GM12878 (cell line): ENCODE results near the gene TXNIP. TPM values are rescaled to one million over a fixed set of nuclear protein-coding genes. Genes with fewer than 3 reads are reported as not detected.

Experiments
- ATAC-seq: fragments of 200-7000 bp; cut with Tn5 transposase; 3 replicates; pipeline ENCODE4 v1.9.1; 2020; ENCODE audit warnings: mild to moderate bottlenecking, moderate library complexity
- BruUV-seq: library from RNA; stranded (reverse); fragments of 400-500 nt; replicated peaks from 2 replicates; lab custom pipeline; 2021; lab: Mats Ljungman, UMichigan
- CTCF ChIA-PET: fragments of 300-600 bp; sonication (Branson Sonifier 250); formaldehyde crosslinking; extraction: SDS; loops from one replicate; lab custom pipeline; 2021; ENCODE audit warnings: inconsistent platforms; lab: Yijun Ruan, JAX
- POLR2A ChIA-PET: fragments of 350-600 bp; formaldehyde crosslinking; extraction: SDS; loops from one replicate; lab custom pipeline; 2021; ENCODE audit warnings: inconsistent platforms; lab: Charles Lee
- RAD21 ChIA-PET: fragments of 300-600 bp; sonication (Branson Sonifier 250); formaldehyde crosslinking; loops from one replicate; lab custom pipeline; 2023; ENCODE audit warnings: antibody characterized with exemption; ENCODE audit not compliant: unreplicated experiment; lab: Charles Lee
- SMC1A ChIA-PET: fragments of 300-600 bp; sonication (Branson Sonifier 250); formaldehyde crosslinking; loops from one replicate; lab custom pipeline; 2023; ENCODE audit not compliant: unreplicated experiment, uncharacterized antibody; lab: Charles Lee
- DNase-seq: peaks from one replicate; pipeline ENCODE4 v3.0.0-alpha.2; 2011; ENCODE audit warnings: low read depth, low spot score
- FAIRE-seq: peaks from 3 replicates; lab custom pipeline; 2011; peaks lifted over from hg19 to GRCh38; lab: Jason Lieb, UNC
- H2AFZ ChIP-seq: 2 replicates; pipeline ENCODE4 v1.6.0; 2011; ENCODE audit warnings: low read depth, low read length, control low read depth; ENCODE audit not compliant: control insufficient read depth
- H3K27ac ChIP-seq: 2 replicates; pipeline ENCODE4 v1.5.1; 2011; ENCODE audit warnings: control low read depth; ENCODE audit not compliant: control insufficient read depth, insufficient read depth
- H3K27me3 ChIP-seq, 2 experiments: replicated peaks in 1 of 2; 2 replicates each; pipeline versions ENCODE4 v1.6.0 to v1.6.1; 2011; ENCODE audit warnings: low read length in 1 of 2; ENCODE audit not compliant: control insufficient read depth in 2 of 2, insufficient read depth in 2 of 2
- H3K36me3 ChIP-seq, 2 experiments: 2 replicates each; pipeline ENCODE4 v1.5.1; 2011; ENCODE audit warnings: low read length in 1 of 2; ENCODE audit not compliant: control insufficient read depth in 2 of 2, insufficient read depth in 2 of 2
- H3K4me1 ChIP-seq: 2 replicates; pipeline ENCODE4 v1.6.1; 2011; ENCODE audit warnings: mild to moderate bottlenecking, low read length, moderate library complexity, mixed read lengths; ENCODE audit not compliant: control insufficient read depth, insufficient read depth
- H3K4me2 ChIP-seq: 2 replicates; pipeline ENCODE4 v1.6.0; 2011; ENCODE audit warnings: control low read depth; ENCODE audit not compliant: control insufficient read depth, insufficient read depth
- H3K4me3 ChIP-seq: fragments of 200-600 bp; sonication (generic); 2 replicates; pipeline ENCODE4 v1.5.1; 2016
- H3K79me2 ChIP-seq: 2 replicates; pipeline ENCODE4 v1.6.0; 2011; ENCODE audit warnings: low read length; ENCODE audit not compliant: control insufficient read depth, insufficient read depth
- H3K9ac ChIP-seq: 2 replicates; pipeline ENCODE4 v1.8.0; 2011; ENCODE audit warnings: low read length, control low read depth, mixed read lengths; ENCODE audit not compliant: control insufficient read depth, insufficient read depth
- H3K9me3 ChIP-seq: replicated peaks from 3 replicates; pipeline ENCODE4 v1.5.1; 2011; ENCODE audit warnings: mild to moderate bottlenecking, low read length; ENCODE audit not compliant: control insufficient read depth, insufficient read depth
- H4K20me1 ChIP-seq: 2 replicates; pipeline ENCODE4 v1.6.0; 2011; ENCODE audit not compliant: control insufficient read depth, insufficient read depth
- ASH2L ChIP-seq: fragments of 300-600, 200-600 bp; sonication (generic); IDR thresholded peaks from 2 replicates; pipeline ENCODE4 v1.6.1; 2017; ENCODE audit warnings: low read depth, mild to moderate bottlenecking, borderline replicate concordance
- EGR1 ChIP-seq, 2 experiments: IDR thresholded peaks; 1 replicate in 1 of 2; 2 replicates in 1 of 2; pipeline ENCODE4 v1.6.1; 2011 to 2012; ENCODE audit warnings: low read depth in 2 of 2, low read length in 2 of 2, borderline replicate concordance in 1 of 2, mild to moderate bottlenecking in 1 of 2, moderate library complexity in 1 of 2
- ETV6 ChIP-seq, 2 experiments: fragments of 450-650 bp in 1 of 2; IDR thresholded peaks in 1 of 2; conservative IDR thresholded peaks in 1 of 2; 2 replicates each; pipeline ENCODE4 v1.6.1; 2014; ENCODE audit warnings: antibody characterized with exemption in 1 of 2, borderline replicate concordance in 1 of 2, low read depth in 1 of 2, mild to moderate bottlenecking in 1 of 2, moderate library complexity in 1 of 2
- HDAC2 ChIP-seq: fragments of 200-600 bp; sonication (generic); IDR thresholded peaks from 2 replicates; pipeline ENCODE4 v1.6.1; 2017
- HDAC6 ChIP-seq: fragments of 200-600 bp; sonication (generic); IDR thresholded peaks from one replicate; pipeline ENCODE4 v1.8.0; 2017; ENCODE audit warnings: antibody characterized with exemption; ENCODE audit not compliant: unreplicated experiment
- IKZF1 ChIP-seq: fragments of 450-650 bp; conservative IDR thresholded peaks from 2 replicates; pipeline ENCODE4 v1.6.1; 2017; ENCODE audit warnings: antibody characterized with exemption, mild to moderate bottlenecking
- IKZF2 ChIP-seq, 2 experiments: fragments of 450-650 bp; IDR thresholded peaks; 2 replicates each; pipeline ENCODE4 v1.6.1; 2017; ENCODE audit warnings: mild to moderate bottlenecking in 2 of 2, moderate library complexity in 2 of 2
- JUND ChIP-seq: IDR thresholded peaks from 2 replicates; pipeline ENCODE4 v1.6.1; 2012; ENCODE audit warnings: low read depth, mild to moderate bottlenecking, low read length, improper control_type of control experiment, moderate library complexity
- NBN ChIP-seq: fragments of 450-650 bp; IDR thresholded peaks from 2 replicates; pipeline ENCODE4 v1.6.1; 2016
- NR2F1 ChIP-seq: fragments of 450-650 bp; conservative IDR thresholded peaks from 2 replicates; pipeline ENCODE4 v1.6.1; 2017; ENCODE audit warnings: mild to moderate bottlenecking
- RAD21 ChIP-seq: IDR thresholded peaks from 2 replicates; pipeline ENCODE4 v1.6.1; 2011; ENCODE audit warnings: mild to moderate bottlenecking, low read depth, low read length, moderate library complexity; ENCODE audit not compliant: insufficient read depth
- RUNX3 ChIP-seq: IDR thresholded peaks from 2 replicates; pipeline ENCODE4 v1.6.1; 2012; ENCODE audit warnings: low read length, inconsistent platforms
- YY1 ChIP-seq: IDR thresholded peaks from 2 replicates; pipeline ENCODE4 v1.6.1; 2011; ENCODE audit warnings: low read depth, mild to moderate bottlenecking, low read length
- ZNF24 ChIP-seq: fragments of 450-650 bp; IDR thresholded peaks from 2 replicates; pipeline ENCODE4 v1.6.1; 2017; ENCODE audit warnings: antibody characterized with exemption, mild to moderate bottlenecking
- WGBS: methylation state at CpG from one replicate; pipeline ENCODE4 v1.1.6; 2016; ENCODE audit warnings: low lambda C conversion rate; ENCODE audit not compliant: insufficient replicate concordance, insufficient coverage; ENCODE audit errors: missing lambda C conversion rate; 5-methylcytosine and 5-hydroxymethylcytosine counted together
- in situ Hi-C: fragments of 300-500 bp; cut with MboI; formaldehyde crosslinking; loops from 9 replicates; pipeline ENCODE4 v1.14.3; 2018; ENCODE audit warnings: mixed read lengths
- intact Hi-C: fragments of 100-400 bp; cut with micrococcal nuclease; formaldehyde crosslinking; loops from one replicate; pipeline ENCODE4 v1.14.2; 2022; ENCODE audit not compliant: unreplicated experiment
- polyA plus RNA-seq, 11 experiments: library from polyadenylated mRNA; depleted of rRNA in 4 of 11; unstranded in 6 of 11; stranded (reverse) in 5 of 11; fragments of >200 nt; fragmentation: Nextera tagmentation in 4 of 11; fragmentation: Illumina TruSeq in 1 of 11; extraction: Ambion mirVana in 4 of 11; extraction: Trizol in 1 of 11; gene quantifications; 1 replicate in 1 of 11; 2 replicates in 10 of 11; pipeline versions ENCODE4 v1.2.1 to v1.2.3, GENCODE V29; 2011 to 2016; ENCODE audit warnings: inconsistent platforms in 2 of 11, missing spikeins in 2 of 11, low read depth in 1 of 11
- total RNA-seq, 4 experiments: library from RNA; depleted of rRNA in 3 of 4; stranded (reverse); fragments of >200 nt in 3 of 4; fragmentation: Illumina TruSeq in 1 of 4; extraction: Trizol in 1 of 4; gene quantifications; 2 replicates each; pipeline versions ENCODE4 v1.2.1 to v1.2.3, GENCODE V29; 2013 to 2021
- TF ChIP-seq, protein P1 (sequence below): fragments of 450-650 bp; conservative IDR thresholded peaks from 2 replicates; pipeline ENCODE4 v1.6.1; 2017; ENCODE audit warnings: mild to moderate bottlenecking, moderate library complexity
- TF ChIP-seq, protein P2 (sequence below): fragments of 150-350 bp; IDR thresholded peaks from 2 replicates; pipeline ENCODE4 v1.6.1; 2016; ENCODE audit warnings: low read depth, low read length

TXNIP gene
- total and polyA plus RNA-seq, 10 of the 15 experiments (the other 5 are each of a cell fraction or from before 2014, with no cell fraction given) = 48.7 to 133 (median 107) TPM

DNA sequence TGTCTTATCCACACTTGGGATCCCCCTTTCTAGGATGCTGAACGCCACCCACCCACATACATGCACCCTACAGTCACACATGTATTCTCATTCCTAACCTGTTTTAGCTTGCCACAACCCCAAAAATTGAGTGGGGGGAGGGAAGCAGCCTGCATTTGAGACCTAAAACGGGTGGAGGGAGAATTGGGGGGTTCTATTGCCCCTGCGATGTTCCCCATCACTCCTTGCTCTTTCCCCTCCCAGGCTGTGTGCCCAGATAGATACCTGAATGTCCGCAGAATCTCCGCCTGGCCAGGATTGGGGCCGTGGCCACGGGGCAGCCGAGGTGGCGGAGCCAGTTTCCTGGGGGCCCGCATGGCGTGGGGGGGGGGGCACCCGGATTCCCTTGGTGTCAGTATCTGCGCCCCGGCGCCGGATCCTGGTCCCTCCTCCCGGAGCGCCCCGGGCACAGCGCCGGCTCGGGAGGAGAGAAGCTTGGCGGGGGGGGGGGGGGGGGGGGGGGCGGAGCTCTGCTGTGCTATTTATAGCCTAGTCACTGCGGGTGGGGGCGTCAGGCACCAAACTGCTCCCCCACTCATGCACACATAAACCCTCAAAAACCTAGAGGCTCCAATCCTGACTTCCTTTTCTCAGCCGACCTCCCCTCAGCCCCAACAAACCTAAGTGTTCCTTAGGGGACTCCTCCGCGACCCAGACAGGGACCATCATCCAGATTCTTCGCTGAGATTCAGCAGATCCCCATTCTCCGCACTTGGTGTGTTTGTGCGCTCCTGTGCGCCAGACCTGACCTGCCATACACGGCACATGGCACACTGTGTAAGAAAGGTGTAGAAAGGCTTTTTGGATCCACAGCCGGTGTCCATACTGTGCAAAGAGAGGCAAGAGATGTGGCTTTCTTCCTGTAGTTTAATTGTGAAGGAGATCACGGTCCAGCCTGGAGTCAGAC lies 33.9 kb downstream of the TXNIP start:
- peak overlapping the region; percentile 80 for H3K4me3 ChIP-seq
- CTCF ChIA-PET = interaction anchor here (0.7 to 4.8 kb wide), 7 partner anchors 15 to 118 kb away, joined by 3 to 65 read pairs (median 4); partner anchors contain the start of genes NUDT17 and RBM8A
- no peaks in the 10 kb centered on the region; a peak in 1 of 4 replicates for H3K27me3 ChIP-seq
- H3K79me2 ChIP-seq = peaks cover under 1% of the 10 kb centered on the region
- POLR2A ChIA-PET = interaction anchor here (0.6 to 6.0 kb wide), 11 partner anchors 14 to 189 kb away, joined by 3 to 102 read pairs (median 4); partner anchors contain the start of genes NUDT17, PIAS3 and RBM8A
- in situ Hi-C loops = no loop called here
- peak overlapping the region; percentile 83 for H2AFZ ChIP-seq
- FAIRE-seq = no peak
- H3K4me2 ChIP-seq = peak overlapping the region; percentile 78
- H4K20me1 ChIP-seq = no peaks in the 10 kb centered on the region
- BruUV-seq = no TSS peak
- intact Hi-C loops = loop anchor here (5.0 kb wide), 1 partner anchor 75 kb away; no protein-coding TSS in a partner anchor
- no peaks in the 10 kb centered on the region for H3K36me3 ChIP-seq
- H3K9me3 ChIP-seq = peaks cover 5% of the 10 kb centered on the region; the same call in 2 of the 3 replicates
- no peak for ATAC-seq
- peaks cover 19% of the 10 kb centered on the region for H3K4me1 ChIP-seq
- RAD21 ChIA-PET = interaction anchor here (0.7 to 6.7 kb wide), 6 partner anchors 16 to 104 kb away, joined by 3 to 100 read pairs (median 4); partner anchors contain the start of genes PEX11B and PIAS3
- WGBS = 9% methylated on average over 25 of the region's 36 CpGs
- SMC1A ChIA-PET = interaction anchor here (2.8 to 7.9 kb wide), 4 partner anchors 16 to 74 kb away, joined by 14 to 93 read pairs (median 22); partner anchors contain the start of gene RBM8A
- no peak for DNase-seq
- H3K9ac ChIP-seq = peak overlapping the region; percentile 54; the same call in 1 of the 2 replicates
- H3K27ac ChIP-seq = no peak overlapping the region
- no peak for TF ChIP-seq HDAC2
- TF ChIP-seq RAD21 = no peak
- no peak for TF ChIP-seq ETV6 (conservative IDR thresholded peaks at IDR 0.05 in 1 of 2, IDR thresholded peaks at IDR 0.05 in 1 of 2; ENCODE audit: borderline replicate concordance in 1 of 2, low read depth in 1 of 2)
- no peak for TF ChIP-seq IKZF1
- TF ChIP-seq YY1 = no peak
- no peak for TF ChIP-seq NR2F1
- no peak for TF ChIP-seq RUNX3
- TF ChIP-seq IKZF2 (IDR thresholded peaks at IDR 0.05) = peak in 1 of 2 experiments; percentile 16; a peak in 1 of 4 replicates
- TF ChIP-seq EGR1 (IDR thresholded peaks at IDR 0.05; ENCODE audit: borderline replicate concordance in 1 of 2, low read depth in 2 of 2, low read length in 2 of 2) = peak in 1 of 2 experiments; percentile 44; a peak in 1 of 3 replicates
- no peak for TF ChIP-seq ASH2L
- no peak for TF ChIP-seq JUND
- no peak for TF ChIP-seq ZNF24
- no peak; the same call in 1 of the 2 replicates for TF ChIP-seq NBN
- no peak for TF ChIP-seq HDAC6
- TF ChIP-seq, protein P1, sequence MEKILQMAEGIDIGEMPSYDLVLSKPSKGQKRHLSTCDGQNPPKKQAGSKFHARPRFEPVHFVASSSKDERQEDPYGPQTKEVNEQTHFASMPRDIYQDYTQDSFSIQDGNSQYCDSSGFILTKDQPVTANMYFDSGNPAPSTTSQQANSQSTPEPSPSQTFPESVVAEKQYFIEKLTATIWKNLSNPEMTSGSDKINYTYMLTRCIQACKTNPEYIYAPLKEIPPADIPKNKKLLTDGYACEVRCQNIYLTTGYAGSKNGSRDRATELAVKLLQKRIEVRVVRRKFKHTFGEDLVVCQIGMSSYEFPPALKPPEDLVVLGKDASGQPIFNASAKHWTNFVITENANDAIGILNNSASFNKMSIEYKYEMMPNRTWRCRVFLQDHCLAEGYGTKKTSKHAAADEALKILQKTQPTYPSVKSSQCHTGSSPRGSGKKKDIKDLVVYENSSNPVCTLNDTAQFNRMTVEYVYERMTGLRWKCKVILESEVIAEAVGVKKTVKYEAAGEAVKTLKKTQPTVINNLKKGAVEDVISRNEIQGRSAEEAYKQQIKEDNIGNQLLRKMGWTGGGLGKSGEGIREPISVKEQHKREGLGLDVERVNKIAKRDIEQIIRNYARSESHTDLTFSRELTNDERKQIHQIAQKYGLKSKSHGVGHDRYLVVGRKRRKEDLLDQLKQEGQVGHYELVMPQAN = no peak
- TF ChIP-seq, protein P2, sequence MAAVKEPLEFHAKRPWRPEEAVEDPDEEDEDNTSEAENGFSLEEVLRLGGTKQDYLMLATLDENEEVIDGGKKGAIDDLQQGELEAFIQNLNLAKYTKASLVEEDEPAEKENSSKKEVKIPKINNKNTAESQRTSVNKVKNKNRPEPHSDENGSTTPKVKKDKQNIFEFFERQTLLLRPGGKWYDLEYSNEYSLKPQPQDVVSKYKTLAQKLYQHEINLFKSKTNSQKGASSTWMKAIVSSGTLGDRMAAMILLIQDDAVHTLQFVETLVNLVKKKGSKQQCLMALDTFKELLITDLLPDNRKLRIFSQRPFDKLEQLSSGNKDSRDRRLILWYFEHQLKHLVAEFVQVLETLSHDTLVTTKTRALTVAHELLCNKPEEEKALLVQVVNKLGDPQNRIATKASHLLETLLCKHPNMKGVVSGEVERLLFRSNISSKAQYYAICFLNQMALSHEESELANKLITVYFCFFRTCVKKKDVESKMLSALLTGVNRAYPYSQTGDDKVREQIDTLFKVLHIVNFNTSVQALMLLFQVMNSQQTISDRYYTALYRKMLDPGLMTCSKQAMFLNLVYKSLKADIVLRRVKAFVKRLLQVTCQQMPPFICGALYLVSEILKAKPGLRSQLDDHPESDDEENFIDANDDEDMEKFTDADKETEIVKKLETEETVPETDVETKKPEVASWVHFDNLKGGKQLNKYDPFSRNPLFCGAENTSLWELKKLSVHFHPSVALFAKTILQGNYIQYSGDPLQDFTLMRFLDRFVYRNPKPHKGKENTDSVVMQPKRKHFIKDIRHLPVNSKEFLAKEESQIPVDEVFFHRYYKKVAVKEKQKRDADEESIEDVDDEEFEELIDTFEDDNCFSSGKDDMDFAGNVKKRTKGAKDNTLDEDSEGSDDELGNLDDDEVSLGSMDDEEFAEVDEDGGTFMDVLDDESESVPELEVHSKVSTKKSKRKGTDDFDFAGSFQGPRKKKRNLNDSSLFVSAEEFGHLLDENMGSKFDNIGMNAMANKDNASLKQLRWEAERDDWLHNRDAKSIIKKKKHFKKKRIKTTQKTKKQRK = no peak
